HG02884 (cell line): ENCODE data around the gene FSTL3.
"Not testable (repeated sequence)": the region's sequence is repeated elsewhere in the genome, so short reads cannot be mapped to it uniquely, and the experiment has no call there.

ENCODE experiments used
- ATAC-seq: cut with Tn5 transposase; IDR thresholded peaks from one replicate; pipeline ENCODE4 v1.9.1; 2021; ENCODE audit warnings: mild to moderate bottlenecking, moderate library complexity; ENCODE audit not compliant: unreplicated experiment

Gene FSTL3

DNA sequence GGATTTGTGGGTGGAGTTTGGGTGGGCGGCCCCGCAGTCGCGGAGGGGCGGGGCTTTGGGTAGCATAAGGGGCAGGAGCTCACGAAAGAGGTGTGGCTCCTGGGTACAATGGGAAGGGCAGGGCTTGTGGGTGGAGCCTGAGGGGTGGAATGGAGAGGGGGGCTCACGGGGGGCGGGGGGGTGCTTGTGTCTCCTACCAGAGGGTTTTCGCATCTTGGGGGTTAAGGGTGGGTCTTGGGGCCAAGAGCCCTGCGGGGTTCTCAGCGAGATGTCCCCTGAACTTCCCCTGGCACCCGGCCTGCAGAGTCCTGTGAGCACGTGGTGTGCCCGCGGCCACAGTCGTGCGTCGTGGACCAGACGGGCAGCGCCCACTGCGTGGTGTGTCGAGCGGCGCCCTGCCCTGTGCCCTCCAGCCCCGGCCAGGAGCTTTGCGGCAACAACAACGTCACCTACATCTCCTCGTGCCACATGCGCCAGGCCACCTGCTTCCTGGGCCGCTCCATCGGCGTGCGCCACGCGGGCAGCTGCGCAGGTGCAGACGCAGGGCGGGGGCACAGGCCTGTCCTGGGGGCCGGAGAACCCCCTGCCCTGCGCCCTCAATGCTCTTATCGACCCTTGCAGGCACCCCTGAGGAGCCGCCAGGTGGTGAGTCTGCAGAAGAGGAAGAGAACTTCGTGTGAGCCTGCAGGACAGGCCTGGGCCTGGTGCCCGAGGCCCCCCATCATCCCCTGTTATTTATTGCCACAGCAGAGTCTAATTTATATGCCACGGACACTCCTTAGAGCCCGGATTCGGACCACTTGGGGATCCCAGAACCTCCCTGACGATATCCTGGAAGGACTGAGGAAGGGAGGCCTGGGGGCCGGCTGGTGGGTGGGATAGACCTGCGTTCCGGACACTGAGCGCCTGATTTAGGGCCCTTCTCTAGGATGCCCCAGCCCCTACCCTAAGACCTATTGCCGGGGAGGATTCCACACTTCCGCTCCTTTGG lies 5.1 kb downstream of the FSTL3 start:
- no peak for ATAC-seq

DNA sequence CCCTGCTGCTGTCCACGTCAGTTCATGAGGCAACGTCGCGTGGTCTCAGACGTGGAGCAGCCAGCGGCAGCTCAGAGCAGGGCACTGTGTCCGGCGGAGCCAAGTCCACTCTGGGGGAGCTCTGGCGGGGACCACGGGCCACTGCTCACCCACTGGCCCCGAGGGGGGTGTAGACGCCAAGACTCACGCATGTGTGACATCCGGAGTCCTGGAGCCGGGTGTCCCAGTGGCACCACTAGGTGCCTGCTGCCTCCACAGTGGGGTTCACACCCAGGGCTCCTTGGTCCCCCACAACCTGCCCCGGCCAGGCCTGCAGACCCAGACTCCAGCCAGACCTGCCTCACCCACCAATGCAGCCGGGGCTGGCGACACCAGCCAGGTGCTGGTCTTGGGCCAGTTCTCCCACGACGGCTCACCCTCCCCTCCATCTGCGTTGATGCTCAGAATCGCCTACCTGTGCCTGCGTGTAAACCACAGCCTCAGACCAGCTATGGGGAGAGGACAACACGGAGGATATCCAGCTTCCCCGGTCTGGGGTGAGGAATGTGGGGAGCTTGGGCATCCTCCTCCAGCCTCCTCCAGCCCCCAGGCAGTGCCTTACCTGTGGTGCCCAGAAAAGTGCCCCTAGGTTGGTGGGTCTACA lies 6.6 kb downstream of the FSTL3 start:
- ATAC-seq = no peak

DNA sequence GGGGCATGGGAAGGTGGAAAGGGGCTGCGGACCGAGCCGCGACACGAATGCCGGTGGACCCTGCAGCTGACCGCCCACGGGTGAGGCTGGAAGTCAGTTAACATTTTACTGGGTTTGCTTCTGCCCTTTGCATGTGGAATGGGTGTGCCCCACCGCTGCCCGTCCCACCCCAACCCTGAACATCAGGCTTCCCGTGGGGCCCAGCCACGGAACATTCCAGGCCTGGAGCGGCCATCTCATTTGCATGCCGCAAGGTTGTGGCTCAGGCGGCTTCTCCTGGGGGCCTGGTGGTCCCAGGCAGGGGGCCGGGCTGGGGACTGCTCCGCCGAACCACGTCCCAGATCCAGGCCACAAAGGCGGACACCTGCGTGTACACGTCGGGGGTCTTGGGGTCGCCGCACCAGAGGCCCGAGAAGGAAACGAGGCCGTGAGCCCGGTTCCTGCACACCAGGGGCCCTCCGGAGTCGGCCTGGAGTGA lies 9.3 kb downstream of the FSTL3 start:
- no peak for ATAC-seq

GRCh38 chr19:686589-687297 lies 10.6 kb downstream of the FSTL3 start:
- no peak for ATAC-seq

- ATAC-seq = no peak
Measured at GRCh38 chr19:687569-688166, 11.5 kb downstream of the FSTL3 start.

GRCh38 chr19:688214-688613 lies 12.0 kb downstream of the FSTL3 start:
- ATAC-seq = no peak

- ATAC-seq = no peak
Measured at GRCh38 chr19:688992-689391, 12.8 kb downstream of the FSTL3 start.

DNA sequence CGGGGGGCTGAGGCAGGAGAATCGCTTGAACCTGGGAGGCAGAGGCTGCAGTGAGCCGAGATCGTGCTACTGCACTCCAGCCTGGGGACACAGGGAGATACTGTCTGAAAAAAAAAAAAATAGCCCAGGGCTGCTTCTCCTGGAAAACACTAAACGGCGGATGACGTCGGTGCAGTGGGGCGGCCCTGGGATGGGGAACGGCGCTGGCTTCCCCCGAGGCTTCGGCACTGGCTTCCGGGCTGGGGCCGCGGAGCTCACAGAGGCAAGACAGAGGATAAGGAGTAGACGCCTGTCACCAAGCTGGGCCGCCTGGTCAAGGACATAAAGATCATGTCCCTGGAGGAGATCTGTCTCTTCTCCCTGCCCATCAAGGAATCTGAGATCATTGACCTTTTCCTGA lies 14.0 kb downstream of the FSTL3 start:
- ATAC-seq = no peak

DNA sequence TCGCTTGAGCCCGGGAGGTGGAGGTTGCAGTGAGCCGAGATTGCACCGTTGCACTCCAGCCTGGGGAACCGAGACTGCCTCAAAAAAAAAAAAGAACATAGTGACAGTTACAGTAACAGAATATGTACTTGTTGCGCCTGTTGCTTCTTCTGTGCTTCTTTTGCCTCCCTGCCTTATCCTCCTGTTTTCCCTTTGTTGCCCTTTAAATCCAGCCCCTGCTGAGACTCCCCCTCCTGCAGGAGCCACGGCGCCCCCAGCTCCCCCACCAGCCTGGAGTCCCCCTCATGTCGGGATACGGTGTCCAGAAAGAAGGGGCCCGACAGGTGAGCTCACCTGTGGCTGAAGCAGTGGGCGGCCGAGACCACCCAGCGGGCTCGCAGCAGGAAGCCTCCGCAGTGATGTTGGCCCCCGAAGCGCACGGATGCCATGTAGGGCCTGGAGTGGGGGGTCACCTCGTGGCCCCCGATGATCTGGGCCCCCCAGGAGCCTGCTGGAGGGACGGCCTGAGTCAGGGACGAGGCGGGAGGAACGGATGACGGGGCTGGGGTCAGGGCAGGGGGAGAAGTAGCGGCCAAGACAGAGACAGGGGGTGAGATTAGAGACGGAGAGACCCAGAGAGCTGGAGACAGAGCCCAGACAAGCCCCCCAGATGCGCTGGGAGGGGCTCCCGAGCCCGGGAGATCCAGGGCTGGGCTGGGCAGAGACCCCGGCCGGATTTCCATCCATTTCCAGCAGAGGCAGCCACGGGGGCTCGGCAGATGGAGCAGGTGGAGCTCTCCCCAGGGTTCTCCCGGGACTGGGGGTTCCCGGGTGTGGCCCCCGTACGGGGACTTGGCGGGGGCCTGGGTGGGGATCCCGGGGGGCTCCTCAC lies 18.5 kb downstream of the FSTL3 start:
- no peak for ATAC-seq

DNA sequence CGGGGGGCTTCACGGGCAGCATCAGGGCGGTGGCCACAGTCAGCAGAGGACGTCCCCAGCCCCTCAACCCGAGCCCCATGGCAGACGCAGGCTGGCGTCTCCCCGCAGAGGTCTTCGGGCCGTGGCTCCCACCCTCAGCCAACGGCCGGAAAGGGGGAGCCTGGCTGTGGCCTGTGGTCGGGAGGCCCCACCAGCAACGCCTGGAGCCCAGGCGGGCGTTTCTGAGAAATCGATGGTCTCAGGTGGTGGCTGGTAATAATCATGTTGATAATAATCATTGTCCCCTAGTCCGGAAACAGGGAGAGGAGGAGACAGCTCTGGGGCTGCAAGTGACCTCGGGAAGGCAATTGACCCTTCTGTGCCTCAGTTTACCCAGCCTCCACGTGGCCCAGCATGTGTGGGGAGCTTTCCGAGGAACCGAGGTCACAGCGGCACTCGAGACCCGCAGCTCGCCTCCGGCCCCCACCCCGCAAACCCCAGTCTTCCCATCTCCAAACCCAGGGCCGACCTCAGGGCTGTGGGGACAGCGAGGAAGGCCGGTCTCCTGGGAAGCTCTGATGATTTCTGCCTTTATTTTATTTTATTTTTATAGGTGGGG lies 19.3 kb downstream of the FSTL3 start, which contains the start of gene PRSS57:
TSS of gene PRSS57 (minus strand) at position 101 of the 598 bp plus-strand sequence. CDS start at position 79, 22 bp downstream.
- ATAC-seq = no peak

DNA sequence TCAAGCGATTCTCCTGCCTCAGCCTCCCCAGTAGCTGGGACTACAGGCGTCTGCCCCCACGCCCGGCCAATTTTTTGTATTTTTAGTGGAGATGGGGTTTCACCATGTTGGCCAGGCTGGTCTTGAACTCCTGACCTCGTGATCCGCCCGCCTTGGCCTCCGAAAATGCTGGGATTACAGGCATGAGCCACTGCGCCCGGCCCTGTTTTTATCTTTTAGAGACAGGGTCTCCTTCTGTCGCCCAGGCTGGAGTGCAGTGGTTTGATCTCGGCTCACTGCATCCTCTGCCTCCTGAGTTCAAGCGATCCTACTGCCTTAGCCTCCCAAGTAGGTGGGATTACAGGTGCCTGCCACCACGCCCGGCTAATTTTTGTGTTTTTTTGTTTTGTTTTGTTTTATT lies 22.3 kb downstream of the FSTL3 start:
- ATAC-seq = not testable (repeated sequence)

DNA sequence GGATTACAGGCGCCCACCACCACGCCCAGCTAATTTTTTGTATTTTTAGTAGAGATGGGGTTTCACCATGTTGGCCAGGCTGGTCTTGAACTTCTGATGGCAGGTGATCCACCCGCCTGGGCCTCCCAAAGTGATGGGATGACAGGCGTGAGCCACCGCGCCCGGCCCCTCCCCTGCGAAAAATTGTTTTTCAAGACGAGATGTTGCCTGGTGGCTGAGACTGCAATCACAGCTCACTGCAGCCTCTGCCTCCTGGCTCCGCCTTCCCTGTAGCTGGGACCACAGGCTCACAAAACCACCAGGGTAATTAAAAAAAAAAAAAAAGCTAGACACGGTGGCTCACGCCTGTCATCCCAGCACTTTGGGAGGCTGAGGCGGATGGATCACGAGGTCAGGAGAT lies 23.7 kb downstream of the FSTL3 start:
- not testable (repeated sequence) for ATAC-seq

DNA sequence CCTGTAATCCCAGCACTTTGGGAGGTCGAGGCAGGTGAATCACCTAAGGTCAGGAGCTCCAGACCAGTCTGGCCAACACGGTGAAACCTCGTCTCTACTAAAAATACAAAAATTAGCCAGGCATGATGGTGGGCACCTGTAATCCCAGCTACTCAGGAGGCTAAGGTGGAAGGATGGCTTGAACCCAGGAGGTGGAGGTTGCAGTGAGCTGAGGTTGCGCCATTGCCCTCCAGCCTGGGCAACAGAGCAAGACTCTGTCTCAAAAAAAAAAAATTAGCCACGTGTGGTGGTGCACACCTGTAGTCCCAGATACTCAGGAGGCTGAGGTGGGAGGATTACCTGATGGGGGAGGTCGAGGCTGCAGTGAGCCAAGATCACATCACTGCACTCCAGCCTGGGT lies 26.7 kb downstream of the FSTL3 start:
- ATAC-seq = not testable (repeated sequence)

DNA sequence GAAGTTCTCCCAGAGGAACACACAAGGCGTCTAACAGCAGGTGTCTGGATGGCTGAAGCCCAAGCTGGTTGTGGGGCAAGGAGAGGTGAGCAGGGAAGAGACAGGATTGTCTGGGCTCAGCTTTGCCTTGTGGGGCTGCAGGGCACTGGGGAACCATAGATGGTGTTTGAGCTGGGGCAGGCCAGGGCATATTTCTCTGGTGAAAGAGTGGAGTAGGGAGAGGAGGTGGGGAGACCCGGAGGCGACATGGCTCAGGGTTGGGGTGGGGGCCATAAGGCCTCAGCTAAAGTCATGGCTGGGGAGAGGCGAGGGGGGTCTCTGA lies 27.1 kb downstream of the FSTL3 start:
- no peak for ATAC-seq

DNA sequence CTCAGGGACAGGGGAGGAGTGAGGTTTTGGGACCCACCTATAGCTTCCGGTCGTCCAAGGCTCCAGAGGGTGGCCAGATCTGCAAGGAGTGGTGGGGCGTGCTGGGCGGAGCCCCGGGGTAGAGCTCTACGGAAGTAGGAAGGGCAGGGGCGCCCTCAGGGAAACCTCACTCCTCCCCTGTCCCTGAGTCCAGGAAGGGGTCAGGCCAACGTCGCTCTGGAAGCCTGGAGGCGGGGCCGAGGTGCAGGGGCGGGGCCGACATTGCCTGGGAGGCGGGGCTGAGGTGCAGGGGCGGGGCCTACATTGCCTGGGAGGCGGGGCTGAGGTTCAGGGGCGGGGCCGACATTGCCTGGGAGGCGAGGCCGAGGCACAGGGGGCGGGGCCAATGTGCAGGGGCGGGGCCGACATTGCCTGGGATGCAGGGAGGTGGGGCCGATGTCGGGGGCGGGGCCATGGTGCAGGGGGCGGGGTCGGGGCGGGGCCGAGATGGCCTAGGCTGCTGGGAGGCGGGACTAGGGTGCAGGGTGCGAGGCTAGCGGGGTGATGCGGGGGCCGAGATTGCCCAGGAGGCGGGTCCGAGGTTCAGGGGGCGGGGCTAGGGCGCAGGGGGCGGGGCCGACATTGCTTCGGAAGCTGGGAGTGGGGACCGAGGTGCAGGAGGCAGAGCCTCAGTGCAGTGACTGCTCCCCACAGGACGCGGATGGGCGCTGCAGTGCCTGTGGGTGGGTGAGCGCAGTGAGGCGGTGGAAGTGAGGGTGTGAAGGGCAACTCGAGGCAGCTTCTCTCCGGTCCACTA lies 27.7 kb downstream of the FSTL3 start:
- ATAC-seq = no peak

GRCh38 chr19:704447-704741 lies 28.2 kb downstream of the FSTL3 start:
- no peak for ATAC-seq

DNA sequence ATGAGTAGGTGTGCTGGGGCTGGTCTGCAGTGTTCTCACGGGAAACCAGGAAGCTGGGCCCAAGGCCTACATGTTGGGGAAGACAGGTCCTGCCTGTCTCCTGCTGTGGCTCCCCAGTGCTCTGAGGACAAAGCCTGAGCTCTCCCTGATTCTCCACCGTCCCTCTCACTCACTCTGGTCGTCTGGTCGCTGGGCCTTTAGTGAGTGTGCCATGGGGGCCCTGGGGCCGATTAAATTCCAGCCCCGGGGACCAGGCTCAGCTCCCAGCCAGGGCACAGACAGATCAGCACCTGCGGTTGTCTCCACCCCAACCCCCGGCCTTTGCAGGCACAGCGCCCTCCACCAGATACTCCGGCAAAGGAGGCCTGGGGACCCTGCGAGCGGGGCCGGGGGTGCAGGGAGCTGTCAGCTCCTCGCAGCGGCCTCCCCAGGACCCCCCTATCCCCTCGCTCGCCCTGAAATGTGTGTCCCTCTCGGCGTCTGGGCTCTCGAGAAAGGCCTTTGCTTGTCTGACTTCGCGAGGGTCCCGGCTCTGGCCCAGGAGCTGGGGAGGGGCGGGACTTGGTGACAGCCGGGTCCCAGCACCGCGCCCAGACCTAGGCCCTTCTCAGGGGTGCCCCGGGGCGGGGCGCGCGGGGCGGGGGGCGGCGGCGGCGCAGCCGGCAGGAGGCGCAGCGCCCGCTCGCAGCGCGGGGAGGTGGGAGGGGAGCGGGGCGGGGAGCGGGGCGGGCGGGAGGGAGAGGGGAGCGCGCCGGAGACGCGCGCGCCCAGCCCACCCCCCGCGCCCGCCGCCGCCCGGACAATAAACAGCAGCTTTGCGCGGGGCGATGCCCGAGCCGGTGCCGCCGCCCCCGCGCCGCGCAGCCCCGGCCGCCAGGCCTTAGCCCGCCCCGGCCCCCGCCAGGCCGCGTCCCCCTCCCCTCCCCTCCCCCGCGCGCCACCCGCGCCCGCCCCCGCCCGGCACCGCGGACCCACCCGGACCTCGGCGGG lies 32.3 kb downstream of the FSTL3 start, which contains the start of gene PALM:
TSS of gene PALM (plus strand) at position 782 of the 990 bp plus-strand sequence. CDS start 212 bp downstream, outside the sequence.
- no peak for ATAC-seq
